Inferior parietal cortex (tissue), 1 donor: ENCODE data around the gene TAF1D.

Experiments
- DNase-seq: peaks from one replicate; pipeline ENCODE4 v3.0.0-alpha.2; 2016; ENCODE audit errors: extremely low spot score

TAF1D gene

DNA sequence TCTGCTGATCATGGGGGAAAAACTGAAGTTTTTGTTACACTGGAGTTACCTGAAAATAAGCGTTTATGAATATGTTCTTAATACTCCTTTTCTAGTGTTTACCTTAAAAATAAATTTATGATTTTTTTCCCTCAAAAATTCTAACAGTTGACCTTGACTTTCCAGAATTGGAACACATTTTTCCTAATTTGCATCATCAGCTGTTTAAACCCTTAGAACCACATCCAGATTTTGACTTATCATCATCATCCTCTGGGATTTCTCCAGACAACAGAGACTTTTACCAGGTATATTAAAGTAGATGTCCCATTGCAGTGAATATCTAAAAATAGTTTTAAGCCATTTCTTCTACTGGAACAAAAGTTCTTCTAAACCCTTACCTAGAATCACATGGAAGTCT, 17.2 kb downstream of the TAF1D start:
- DNase-seq, result no peak

DNA sequence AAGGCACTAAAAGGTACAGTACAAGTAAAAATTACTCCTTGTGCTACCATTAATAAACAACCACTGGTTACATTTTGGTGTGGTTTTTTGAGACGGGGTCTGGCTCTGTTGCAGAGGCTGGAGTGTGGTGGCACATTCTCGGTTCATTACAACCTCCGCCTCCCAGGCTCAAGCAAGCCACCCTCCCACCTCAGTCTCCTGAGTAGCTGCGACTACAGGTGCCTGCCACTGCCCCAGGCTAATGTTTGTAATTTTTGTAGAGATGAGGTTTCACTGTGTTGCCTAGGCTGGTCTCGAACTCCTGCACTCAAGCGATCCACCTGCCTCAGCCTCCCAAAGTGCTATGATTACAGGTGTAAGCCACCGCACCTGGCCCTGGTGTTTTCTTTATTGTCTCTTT, 20.8 kb downstream of the TAF1D start:
- no peak for DNase-seq

- DNase-seq, result no peak
These were observed 22.0 kb downstream of the TAF1D start for GRCh38 chr11:93719310-93719709.

GRCh38 chr11:93718057-93718563, 23.2 kb downstream of the TAF1D start:
- no peak for DNase-seq

GRCh38 chr11:93717501-93717900, 23.8 kb downstream of the TAF1D start:
- DNase-seq, result no peak

DNA sequence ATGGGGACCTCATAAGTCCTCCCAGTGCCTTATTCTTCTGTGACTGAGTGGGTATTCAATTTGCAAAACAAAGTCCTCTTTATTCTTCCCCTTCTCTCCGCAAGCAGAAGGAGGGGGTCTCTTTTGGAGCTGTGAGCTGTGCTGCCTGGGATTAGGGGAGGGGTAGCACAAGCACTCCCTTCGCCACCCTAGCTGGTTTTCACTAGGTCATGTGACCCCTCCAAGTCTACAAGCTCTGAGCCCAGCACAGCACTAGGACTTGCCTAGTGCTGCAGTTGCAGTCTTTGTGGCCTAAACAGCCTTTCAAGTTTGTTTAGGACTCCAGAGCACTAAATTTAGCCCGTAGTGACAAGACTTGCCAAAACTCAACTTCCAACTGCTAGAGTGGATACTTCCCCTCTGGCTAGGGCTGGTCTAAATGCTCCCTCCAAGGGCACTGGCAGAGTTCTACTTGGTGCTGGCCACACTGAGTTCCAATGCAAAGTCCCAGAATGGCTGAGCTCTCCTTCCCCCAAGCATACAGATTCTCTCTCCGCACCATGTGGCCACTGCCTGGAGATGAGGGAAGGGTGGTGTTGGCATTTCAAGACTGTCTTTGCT, 25.4 kb downstream of the TAF1D start:
- no peak for DNase-seq

DNA sequence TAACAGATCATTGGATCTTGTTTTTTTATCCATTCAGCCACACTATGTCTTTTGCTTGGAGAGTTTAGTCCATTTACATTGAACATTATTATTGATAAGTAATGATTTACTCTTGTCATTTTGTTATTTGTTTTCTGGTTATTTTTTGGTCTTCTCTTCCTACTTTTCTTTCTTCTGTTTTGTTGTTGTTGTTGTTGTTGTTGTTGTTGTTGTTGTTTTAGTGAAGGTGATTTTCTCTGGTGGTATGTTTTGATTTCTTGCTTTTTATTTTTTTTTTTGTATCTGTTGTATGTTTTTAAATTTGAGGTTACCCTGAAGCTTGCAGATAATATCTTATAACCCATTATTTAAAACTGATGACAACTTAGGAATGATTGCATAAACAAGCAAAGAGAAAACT, 28.6 kb downstream of the TAF1D start:
- no peak for DNase-seq

DNA sequence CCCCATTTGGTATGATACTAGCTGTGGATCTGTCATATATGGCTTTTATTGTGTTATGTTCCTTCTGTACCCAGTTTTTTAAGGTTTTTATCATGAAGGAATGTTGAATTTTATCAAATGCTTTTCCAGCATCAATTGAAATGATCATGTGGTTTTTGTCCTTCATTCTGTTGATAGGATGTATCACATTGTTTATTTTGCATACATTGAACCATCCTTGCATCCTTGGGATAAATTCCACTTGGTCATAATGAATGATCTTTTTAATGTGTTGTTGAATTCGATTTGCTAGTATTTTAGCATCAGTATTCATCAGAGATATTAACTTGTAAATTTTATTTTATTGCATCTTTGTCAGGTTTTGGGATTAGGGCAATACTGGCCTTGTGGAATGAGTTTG, 31.1 kb downstream of the TAF1D start:
- no peak for DNase-seq

- no peak for DNase-seq
These were observed 37.1 kb downstream of the TAF1D start for GRCh38 chr11:93704237-93704636.

- DNase-seq, result no peak
These were observed 40.5 kb downstream of the TAF1D start for GRCh38 chr11:93700830-93701229.

GRCh38 chr11:93697611-93698010, 43.7 kb downstream of the TAF1D start:
- DNase-seq, result no peak

DNA sequence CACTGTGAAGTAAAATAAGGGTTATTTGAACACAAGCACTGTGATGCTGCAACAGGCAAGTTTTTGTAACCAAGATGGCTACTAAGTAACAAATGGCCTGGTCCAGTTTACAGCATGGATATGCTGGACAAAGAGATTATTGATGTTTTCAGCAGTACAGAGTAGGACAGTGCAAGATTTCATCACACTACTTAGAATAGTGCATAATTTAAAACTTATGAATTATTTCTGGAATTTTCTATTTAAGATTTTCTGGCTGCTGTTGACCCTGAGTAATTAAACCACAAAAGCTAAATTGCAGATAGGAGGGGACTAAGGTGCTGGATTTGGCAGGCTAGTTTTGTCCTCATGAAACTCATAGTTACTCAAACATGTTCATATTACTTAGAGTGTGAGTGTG, 46.7 kb downstream of the TAF1D start:
- no peak for DNase-seq

GRCh38 chr11:93694109-93694508, 47.2 kb downstream of the TAF1D start:
- no peak for DNase-seq

- no peak for DNase-seq
These were observed 52.1 kb downstream of the TAF1D start for GRCh38 chr11:93689240-93689639.

DNA sequence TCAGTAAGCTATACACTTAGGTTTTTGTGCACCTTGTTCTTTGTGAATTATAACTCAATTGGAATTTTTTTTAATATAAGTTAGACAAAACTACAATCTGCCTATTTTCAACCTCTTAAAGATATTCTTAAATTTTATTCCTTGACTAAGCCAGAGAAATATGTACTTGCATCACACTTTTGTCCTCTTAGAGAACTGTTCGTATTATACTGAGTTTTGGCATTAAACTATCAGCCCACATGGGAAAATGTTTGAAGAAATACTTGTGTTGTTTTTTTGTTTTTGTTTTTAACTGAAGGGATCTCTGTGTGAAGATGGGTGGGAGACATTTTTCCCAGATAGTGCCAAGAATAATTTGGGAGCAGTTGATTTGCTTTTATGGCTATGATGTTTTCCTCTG, 54.5 kb downstream of the TAF1D start:
- DNase-seq, result no peak

DNA sequence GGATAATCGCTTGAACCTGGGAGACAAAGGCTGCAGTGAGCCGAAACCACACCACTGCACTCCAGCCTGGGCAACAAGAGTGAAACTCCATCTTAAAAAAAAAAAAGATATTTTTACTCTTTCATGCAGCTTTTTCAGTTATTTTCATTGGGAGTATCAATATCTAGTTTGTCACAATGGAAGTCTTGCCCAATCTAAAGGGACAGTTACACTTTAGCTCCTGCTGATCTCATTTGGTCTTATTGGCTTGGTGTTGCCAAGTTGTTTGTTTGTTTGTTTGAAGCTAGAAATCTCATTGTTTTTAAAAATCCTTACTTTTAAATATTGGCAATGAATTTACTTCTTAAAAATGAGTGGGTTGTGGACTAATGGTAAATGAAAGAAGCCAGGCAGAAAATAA, 55.1 kb downstream of the TAF1D start:
- DNase-seq, result no peak
